Panc1 (cell line): ENCODE measurements around the gene FGD5. TPM values are rescaled to one million over a fixed set of nuclear protein-coding genes. Genes with fewer than 3 reads are reported as not detected.

ENCODE experiments used
- ATAC-seq: fragments of 200-7000 bp; cut with Tn5 transposase; 2 replicates; pipeline ENCODE4 v1.9.1; 2020; ENCODE audit warnings: mild to moderate bottlenecking, moderate library complexity
- BruUV-seq: library from RNA; stranded (reverse); fragments of 400-500 nt; replicated peaks from 2 replicates; lab custom pipeline; 2021; lab: Mats Ljungman, UMichigan
- CTCF ChIA-PET: fragments of 300-600 bp; sonication (Branson Sonifier 250); formaldehyde crosslinking; loops from one replicate; lab custom pipeline; 2022; ENCODE audit warnings: antibody characterized with exemption; lab: Charles Lee
- POLR2A ChIA-PET: fragments of 300-600 bp; sonication (Branson Sonifier 250); formaldehyde crosslinking; loops from one replicate; lab custom pipeline; 2022; ENCODE audit warnings: antibody characterized with exemption; lab: Charles Lee
- DNase-seq: peaks from one replicate; pipeline ENCODE4 v3.0.0-alpha.2; 2010; ENCODE audit warnings: low read depth, low spot score
- H3K27ac ChIP-seq: 2 replicates; pipeline ENCODE4 v1.5.1; 2011; ENCODE audit warnings: mild to moderate bottlenecking, low read length, inconsistent platforms
- H3K27me3 ChIP-seq: fragments of 200-500 bp; sonication (Bioruptor generic); 2 replicates; pipeline ENCODE4 v1.6.0; 2014; ENCODE audit warnings: low read length, inconsistent platforms; ENCODE audit not compliant: control insufficient read depth, insufficient read depth
- H3K36me3 ChIP-seq: fragments of 200-500 bp; sonication (Bioruptor generic); 2 replicates; pipeline ENCODE4 v1.5.1; 2014; ENCODE audit warnings: inconsistent platforms, mild to moderate bottlenecking, low read length, moderate library complexity; ENCODE audit not compliant: control insufficient read depth, insufficient read depth
- H3K4me1 ChIP-seq: 2 replicates; pipeline ENCODE4 v1.5.1; 2011; ENCODE audit warnings: inconsistent platforms, mild to moderate bottlenecking, low read length, moderate library complexity; ENCODE audit not compliant: control insufficient read depth, insufficient read depth
- H3K4me3 ChIP-seq, 2 experiments: 2 replicates each; pipeline ENCODE4 v1.5.1; 2011 to 2012; ENCODE audit warnings: low read depth in 2 of 2, low read length in 2 of 2, mild to moderate bottlenecking in 2 of 2, inconsistent platforms in 1 of 2, moderate library complexity in 1 of 2
- H3K9me3 ChIP-seq: fragments of 200-500 bp; sonication (Bioruptor generic); 2 replicates; pipeline ENCODE4 v1.5.1; 2014; ENCODE audit warnings: low read depth, mild to moderate bottlenecking, inconsistent platforms, low read length, moderate library complexity; ENCODE audit not compliant: control insufficient read depth, insufficient read depth
- CTCF ChIP-seq: fragments of 450-650 bp; IDR thresholded peaks from 2 replicates; pipeline ENCODE4 v1.5.1; 2017; ENCODE audit warnings: mild to moderate bottlenecking
- POLR2AphosphoS5 ChIP-seq: IDR thresholded peaks from 2 replicates; pipeline ENCODE4 v1.6.1; 2012; ENCODE audit warnings: mild to moderate bottlenecking, low read depth, low read length, moderate library complexity
- REST ChIP-seq, 2 experiments: IDR thresholded peaks; 2 replicates each; pipeline ENCODE4 v1.6.1; 2011 to 2012; ENCODE audit warnings: low read depth in 2 of 2, control low read depth in 1 of 2, low read length in 1 of 2, mild to moderate bottlenecking in 1 of 2, moderate library complexity in 1 of 2; ENCODE audit not compliant: insufficient read depth in 1 of 2
- SIN3A ChIP-seq: IDR thresholded peaks from 2 replicates; pipeline ENCODE4 v1.6.1; 2012; ENCODE audit warnings: low read depth, mild to moderate bottlenecking, low read length, moderate library complexity, borderline replicate concordance; ENCODE audit not compliant: insufficient read depth
- TCF7L2 ChIP-seq: IDR thresholded peaks from 2 replicates; pipeline ENCODE4 v1.6.1; 2011; ENCODE audit warnings: mild to moderate bottlenecking, low read depth, low read length, inconsistent platforms
- in situ Hi-C: cut with HindIII; loops from 2 replicates; pipeline ENCODE4 v1.10.0; 2016; ENCODE audit warnings: low sequenced_read_pairs, low pct_unique_long_range_greater_than_20kb
- intact Hi-C: fragments of 100-400 bp; cut with micrococcal nuclease; formaldehyde crosslinking; loops from one replicate; pipeline ENCODE4 v1.10.0; 2022; ENCODE audit not compliant: unreplicated experiment
- total RNA-seq: library from RNA; stranded (reverse); gene quantifications from one replicate; pipeline ENCODE4 v1.2.1, GENCODE V29; 2021; ENCODE audit not compliant: unreplicated experiment

Gene FGD5
- total RNA-seq, 1 experiment from 2014 or later, result 0.77 TPM

- DNase-seq (no peak), ATAC-seq (no peak)
- ChIA-PET CTCF (no interaction called here), POLR2A (no interaction called here)
- TF ChIP-seq REST (IDR thresholded peaks at IDR 0.05; ENCODE audit: insufficient read depth in 1 of 2, low read depth in 2 of 2, low read length in 1 of 2), result no peak
- TF ChIP-seq TCF7L2, result no peak
- TF ChIP-seq CTCF, result no peak
- no peak for TF ChIP-seq SIN3A
- no peak for TF ChIP-seq POLR2AphosphoS5
- H3K36me3 ChIP-seq, result no peaks in the 10 kb centered on the region
- no peak overlapping the region for H3K27ac ChIP-seq
- BruUV-seq, result no TSS peak
- no peaks in the 10 kb centered on the region for H3K27me3 ChIP-seq
- no peak overlapping the region for H3K4me3 ChIP-seq
- in situ Hi-C loops (no loop called here), intact Hi-C loops (no loop called here)
- no peaks in the 10 kb centered on the region for H3K9me3 ChIP-seq
- H3K4me1 ChIP-seq, result no peaks in the 10 kb centered on the region
Observed at GRCh38 chr3:14862661-14863230, 44.0 kb downstream of the FGD5 start.

- intact Hi-C loops (no loop called here), in situ Hi-C loops (no loop called here)
- no peaks in the 10 kb centered on the region for H3K36me3 ChIP-seq
- no peak overlapping the region for H3K4me3 ChIP-seq
- TF ChIP-seq POLR2AphosphoS5 (no peak), TCF7L2 (no peak), REST (IDR thresholded peaks at IDR 0.05; ENCODE audit: insufficient read depth in 1 of 2, low read depth in 2 of 2, low read length in 1 of 2) (no peak), CTCF (peak; percentile 44; the same call in 1 of the 2 replicates), SIN3A (no peak)
- ChIA-PET CTCF (no interaction called here), POLR2A (no interaction called here)
- H3K27me3 ChIP-seq, result no peaks in the 10 kb centered on the region
- DNase-seq, result no peak
- H3K27ac ChIP-seq, result no peak overlapping the region
- H3K4me1 ChIP-seq, result no peaks in the 10 kb centered on the region
- H3K9me3 ChIP-seq, result no peaks in the 10 kb centered on the region
- no TSS peak for BruUV-seq
- ATAC-seq, result peak; percentile 72
Observed at GRCh38 chr3:14863333-14864100, 44.8 kb downstream of the FGD5 start.
